SK-N-SH treated with all-trans-retinoic acid at 6 μM for 48 hours (cell line): ENCODE results near the gene RALGPS1.

Experiments
- ARNTL ChIP-seq: fragments of 450-650 bp; formaldehyde crosslinking; IDR thresholded peaks from 2 replicates; pipeline ENCODE4 v1.5.0; 2020; ENCODE audit warnings: low read depth, mild to moderate bottlenecking, moderate library complexity, borderline replicate concordance
- BACH2 ChIP-seq: fragments of 250-450 bp; sonication (Bioruptor Pico); IDR thresholded peaks from 2 replicates; pipeline ENCODE4 v1.9.0; 2021; ENCODE audit warnings: mild to moderate bottlenecking, borderline replicate concordance
- PATZ1 ChIP-seq: fragments of 250-450 bp; sonication (Bioruptor Pico); IDR thresholded peaks from 2 replicates; pipeline ENCODE4 v1.8.0; 2020; ENCODE audit warnings: mild to moderate bottlenecking, moderate library complexity, borderline replicate concordance
- RARB ChIP-seq: fragments of 250-450 bp; sonication (Bioruptor Pico); IDR thresholded peaks from 2 replicates; pipeline ENCODE4 v1.8.0; 2021; ENCODE audit warnings: mild to moderate bottlenecking, moderate library complexity
- SNAI2 ChIP-seq: fragments of 250-450 bp; sonication (Bioruptor Pico); IDR thresholded peaks from 2 replicates; pipeline ENCODE4 v1.5.0; 2020; ENCODE audit warnings: mild to moderate bottlenecking, moderate library complexity
- TCF4 ChIP-seq: fragments of 250-450 bp; sonication (Bioruptor Pico); IDR thresholded peaks from 2 replicates; pipeline ENCODE4 v1.8.0; 2021; ENCODE audit warnings: mild to moderate bottlenecking, moderate library complexity, borderline replicate concordance
- TOX ChIP-seq: fragments of 250-450 bp; sonication (Bioruptor Pico); IDR thresholded peaks from 2 replicates; pipeline ENCODE4 v1.8.0; 2021; ENCODE audit warnings: mild to moderate bottlenecking, moderate library complexity, borderline replicate concordance
- ZFP3 ChIP-seq: fragments of 250-450 bp; sonication (Bioruptor Pico); IDR thresholded peaks from 2 replicates; pipeline ENCODE4 v1.5.0; 2020; ENCODE audit warnings: mild to moderate bottlenecking, moderate library complexity
- ZFP30 ChIP-seq: fragments of 450-650 bp; formaldehyde crosslinking; IDR thresholded peaks from 2 replicates; pipeline ENCODE4 v1.5.0; 2022; ENCODE audit warnings: mild to moderate bottlenecking, moderate library complexity
- ZNF8 ChIP-seq: fragments of 450-650 bp; formaldehyde crosslinking; IDR thresholded peaks from 2 replicates; pipeline ENCODE4 v1.5.0; 2020; ENCODE audit warnings: mild to moderate bottlenecking, moderate library complexity
- TF ChIP-seq, protein P1 (sequence below): fragments of 250-450 bp; sonication (Bioruptor Pico); IDR thresholded peaks from 2 replicates; pipeline ENCODE4 v1.5.0; 2020; ENCODE audit warnings: mild to moderate bottlenecking, moderate library complexity

- TF ChIP-seq PATZ1 (CRISPR knock-in tag), result no peak
- no peak for TF ChIP-seq ZFP3 (CRISPR knock-in tag)
- no peak for TF ChIP-seq BACH2 (CRISPR knock-in tag)
- TF ChIP-seq SNAI2 (CRISPR knock-in tag), result no peak
- TF ChIP-seq ARNTL (CRISPR knock-in tag), result no peak
- TF ChIP-seq, protein P1, sequence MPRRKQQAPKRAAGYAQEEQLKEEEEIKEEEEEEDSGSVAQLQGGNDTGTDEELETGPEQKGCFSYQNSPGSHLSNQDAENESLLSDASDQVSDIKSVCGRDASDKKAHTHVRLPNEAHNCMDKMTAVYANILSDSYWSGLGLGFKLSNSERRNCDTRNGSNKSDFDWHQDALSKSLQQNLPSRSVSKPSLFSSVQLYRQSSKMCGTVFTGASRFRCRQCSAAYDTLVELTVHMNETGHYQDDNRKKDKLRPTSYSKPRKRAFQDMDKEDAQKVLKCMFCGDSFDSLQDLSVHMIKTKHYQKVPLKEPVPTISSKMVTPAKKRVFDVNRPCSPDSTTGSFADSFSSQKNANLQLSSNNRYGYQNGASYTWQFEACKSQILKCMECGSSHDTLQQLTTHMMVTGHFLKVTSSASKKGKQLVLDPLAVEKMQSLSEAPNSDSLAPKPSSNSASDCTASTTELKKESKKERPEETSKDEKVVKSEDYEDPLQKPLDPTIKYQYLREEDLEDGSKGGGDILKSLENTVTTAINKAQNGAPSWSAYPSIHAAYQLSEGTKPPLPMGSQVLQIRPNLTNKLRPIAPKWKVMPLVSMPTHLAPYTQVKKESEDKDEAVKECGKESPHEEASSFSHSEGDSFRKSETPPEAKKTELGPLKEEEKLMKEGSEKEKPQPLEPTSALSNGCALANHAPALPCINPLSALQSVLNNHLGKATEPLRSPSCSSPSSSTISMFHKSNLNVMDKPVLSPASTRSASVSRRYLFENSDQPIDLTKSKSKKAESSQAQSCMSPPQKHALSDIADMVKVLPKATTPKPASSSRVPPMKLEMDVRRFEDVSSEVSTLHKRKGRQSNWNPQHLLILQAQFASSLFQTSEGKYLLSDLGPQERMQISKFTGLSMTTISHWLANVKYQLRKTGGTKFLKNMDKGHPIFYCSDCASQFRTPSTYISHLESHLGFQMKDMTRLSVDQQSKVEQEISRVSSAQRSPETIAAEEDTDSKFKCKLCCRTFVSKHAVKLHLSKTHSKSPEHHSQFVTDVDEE (CRISPR knock-in tag), result no peak
- no peak for TF ChIP-seq ZFP30 (CRISPR knock-in tag)
- no peak for TF ChIP-seq TOX (CRISPR knock-in tag)
- TF ChIP-seq TCF4 (CRISPR knock-in tag), result no peak
- TF ChIP-seq ZNF8 (CRISPR knock-in tag), result no peak
- no peak for TF ChIP-seq RARB (CRISPR knock-in tag)
Observed at GRCh38 chr9:127193483-127193882, 278.9 kb downstream of the RALGPS1 start.
